GM06990 (cell line): ENCODE results near the gene ICA1.

ENCODE experiments used
- DNase-seq: peaks from one replicate; pipeline ENCODE4 v3.0.0-alpha.2; 2011; ENCODE audit not compliant: insufficient read length; ENCODE audit errors: extremely low read depth
- H3K27me3 ChIP-seq: replicated peaks from 2 replicates; pipeline ENCODE4 v1.6.0; 2011; ENCODE audit warnings: low read length; ENCODE audit not compliant: control insufficient read depth, insufficient read depth
- H3K36me3 ChIP-seq: 2 replicates; pipeline ENCODE4 v1.5.1; 2011; ENCODE audit warnings: low read length; ENCODE audit not compliant: control insufficient read depth, insufficient read depth
- H3K4me3 ChIP-seq: replicated peaks from 2 replicates; pipeline ENCODE4 v1.5.1; 2011; ENCODE audit warnings: low read depth, mild to moderate bottlenecking, control low read depth, low read length
- TF ChIP-seq, protein P1 (sequence below): IDR thresholded peaks from 2 replicates; pipeline ENCODE4 v1.5.1; 2011; ENCODE audit warnings: low read length, control low read depth, mild to moderate bottlenecking, inconsistent platforms; ENCODE audit not compliant: insufficient read depth, poor library complexity, severe bottlenecking

ICA1 gene

GRCh38 chr7:8236780-8237407 lies 25.1 kb downstream of the ICA1 start:
- TF ChIP-seq, protein P1, sequence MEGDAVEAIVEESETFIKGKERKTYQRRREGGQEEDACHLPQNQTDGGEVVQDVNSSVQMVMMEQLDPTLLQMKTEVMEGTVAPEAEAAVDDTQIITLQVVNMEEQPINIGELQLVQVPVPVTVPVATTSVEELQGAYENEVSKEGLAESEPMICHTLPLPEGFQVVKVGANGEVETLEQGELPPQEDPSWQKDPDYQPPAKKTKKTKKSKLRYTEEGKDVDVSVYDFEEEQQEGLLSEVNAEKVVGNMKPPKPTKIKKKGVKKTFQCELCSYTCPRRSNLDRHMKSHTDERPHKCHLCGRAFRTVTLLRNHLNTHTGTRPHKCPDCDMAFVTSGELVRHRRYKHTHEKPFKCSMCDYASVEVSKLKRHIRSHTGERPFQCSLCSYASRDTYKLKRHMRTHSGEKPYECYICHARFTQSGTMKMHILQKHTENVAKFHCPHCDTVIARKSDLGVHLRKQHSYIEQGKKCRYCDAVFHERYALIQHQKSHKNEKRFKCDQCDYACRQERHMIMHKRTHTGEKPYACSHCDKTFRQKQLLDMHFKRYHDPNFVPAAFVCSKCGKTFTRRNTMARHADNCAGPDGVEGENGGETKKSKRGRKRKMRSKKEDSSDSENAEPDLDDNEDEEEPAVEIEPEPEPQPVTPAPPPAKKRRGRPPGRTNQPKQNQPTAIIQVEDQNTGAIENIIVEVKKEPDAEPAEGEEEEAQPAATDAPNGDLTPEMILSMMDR = no peak
- H3K27me3 ChIP-seq = no peaks in the 10 kb centered on the region
- H3K36me3 ChIP-seq = no peaks in the 10 kb centered on the region
- H3K4me3 ChIP-seq = no peak overlapping the region
- no peak for DNase-seq

GRCh38 chr7:8232999-8233847 lies 28.7 kb downstream of the ICA1 start:
- TF ChIP-seq, protein P1 = no peak
- Histone ChIP-seq H3K36me3 (no peaks in the 10 kb centered on the region), H3K4me3 (no peak overlapping the region), H3K27me3 (no peaks in the 10 kb centered on the region)
- DNase-seq = no peak

GRCh38 chr7:8229927-8230326 lies 32.0 kb downstream of the ICA1 start:
- TF ChIP-seq, protein P1 = no peak
- no peaks in the 10 kb centered on the region for H3K27me3 ChIP-seq
- no peak for DNase-seq
- H3K36me3 ChIP-seq = no peaks in the 10 kb centered on the region
- H3K4me3 ChIP-seq = no peak overlapping the region

- Histone ChIP-seq H3K27me3 (no peaks in the 10 kb centered on the region), H3K36me3 (no peaks in the 10 kb centered on the region), H3K4me3 (no peak overlapping the region)
- TF ChIP-seq, protein P1 = no peak
- no peak for DNase-seq
Measured at GRCh38 chr7:8228766-8229674, 32.9 kb downstream of the ICA1 start.

GRCh38 chr7:8228068-8228467 lies 33.9 kb downstream of the ICA1 start:
- no peaks in the 10 kb centered on the region for H3K36me3 ChIP-seq
- H3K27me3 ChIP-seq = no peaks in the 10 kb centered on the region
- TF ChIP-seq, protein P1 = no peak
- DNase-seq = no peak
- H3K4me3 ChIP-seq = no peak overlapping the region
